CD4-positive, alpha-beta T cell treated with Interleukin-15 for 1 hour (primary cell): ENCODE measurements around the gene KIFC1.
A peak's percentile ranks its signal among the peaks of the same experiment; 100 is the strongest.
"Not testable (repeated sequence)": the region's sequence is repeated elsewhere in the genome, so short reads cannot be mapped to it uniquely, and the experiment has no call there.

Source experiments
- DNase-seq: peaks from one replicate; pipeline ENCODE4 v3.0.0-alpha.2; 2020

KIFC1 gene

GRCh38 chr6:33377171-33377570 is 14.5 kb upstream of the KIFC1 start:
- DNase-seq = no peak

DNA sequence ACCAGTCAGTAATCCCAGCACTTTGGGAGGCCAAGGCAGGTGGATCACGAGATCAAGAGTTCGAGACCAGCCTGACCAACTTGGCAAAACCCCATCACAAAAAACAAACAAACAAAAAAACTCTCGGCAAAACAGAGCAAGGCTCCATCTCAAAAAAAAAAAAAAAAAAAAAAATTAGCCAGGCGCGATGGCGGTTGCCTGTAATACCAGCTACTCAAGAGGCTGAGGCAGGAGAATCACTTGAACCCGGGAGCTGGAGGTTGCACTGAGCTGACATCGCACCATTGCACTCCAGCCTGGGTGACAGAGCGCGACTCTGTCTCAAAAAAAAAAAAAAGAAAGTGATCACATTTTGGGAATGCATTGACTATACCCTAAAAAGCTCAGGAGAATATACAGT is 12.4 kb upstream of the KIFC1 start:
- DNase-seq = not testable (repeated sequence)

DNA sequence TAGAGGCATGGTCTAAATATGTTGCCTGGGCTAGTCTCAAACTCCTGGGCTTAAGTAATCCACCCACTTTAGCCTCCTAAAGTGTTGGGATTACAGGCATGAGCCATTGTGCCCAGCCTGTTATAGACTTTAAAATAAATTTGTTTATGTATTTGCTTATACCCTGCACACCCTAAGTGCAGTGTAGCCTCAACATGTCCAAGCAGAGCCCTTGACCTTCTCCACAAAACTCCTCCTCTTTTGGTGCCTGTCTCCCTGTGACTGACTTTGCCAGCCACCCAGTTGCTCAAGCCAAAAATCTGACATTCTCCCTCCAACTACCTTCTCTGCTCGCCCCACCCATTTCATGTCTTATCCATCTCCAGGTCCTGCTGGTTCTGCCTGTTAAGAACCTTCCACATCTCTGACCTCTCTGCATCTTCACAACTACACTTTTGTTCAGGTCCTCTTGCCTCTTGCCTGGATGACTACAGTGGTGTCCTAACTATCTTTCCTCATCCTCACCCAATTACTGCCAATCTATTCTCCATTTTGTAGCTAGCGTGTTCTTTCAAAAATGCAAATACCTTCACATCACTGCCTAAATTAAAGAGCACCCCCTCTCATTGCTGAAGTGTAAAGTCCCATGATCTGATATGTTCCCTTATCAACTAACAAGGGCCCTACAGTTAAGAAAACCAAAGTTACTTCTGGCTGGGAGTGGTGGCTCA is 11.2 kb upstream of the KIFC1 start:
- no peak for DNase-seq

DNA sequence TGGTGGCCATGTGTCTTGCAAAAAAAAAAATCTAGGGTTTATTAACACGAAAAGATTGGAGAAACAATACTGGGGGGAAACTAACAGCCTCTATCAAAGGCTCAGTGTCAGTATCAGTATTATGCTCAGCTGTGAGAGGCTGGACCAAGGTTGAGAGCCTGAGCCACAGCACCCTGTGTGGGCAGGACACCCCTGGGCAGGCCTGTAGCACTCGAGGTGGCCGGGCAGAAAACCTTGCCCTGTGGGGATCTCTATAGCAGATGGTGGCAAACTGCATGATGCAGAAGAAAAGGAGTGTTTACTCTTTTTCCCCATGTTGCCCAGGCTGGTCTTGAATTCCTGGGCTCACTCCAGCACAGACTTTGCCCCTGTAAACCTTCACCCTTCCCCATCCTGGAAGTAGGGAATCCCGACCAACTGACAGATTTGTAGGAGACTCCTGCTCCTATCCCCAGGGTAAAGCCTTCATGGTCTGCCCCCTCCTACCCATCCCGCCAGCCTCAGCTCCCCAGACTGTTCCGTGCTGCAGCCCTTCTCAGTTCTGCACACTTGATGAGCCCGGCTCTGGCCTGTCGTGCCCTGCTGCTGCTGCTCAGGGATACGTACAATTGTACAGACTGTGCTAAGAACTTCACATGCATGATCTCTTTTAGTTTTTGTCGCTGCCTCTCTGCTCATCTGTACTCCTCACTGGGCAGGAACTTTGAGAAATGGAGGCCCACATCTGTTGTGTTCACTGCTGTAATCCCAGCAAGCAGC is 8.0 kb upstream of the KIFC1 start:
- DNase-seq = no peak

- DNase-seq = no peak
Measured at GRCh38 chr6:33384581-33385020, 7.0 kb upstream of the KIFC1 start.

GRCh38 chr6:33390173-33390572 is 1.4 kb upstream of the KIFC1 start:
- DNase-seq = no peak

DNA sequence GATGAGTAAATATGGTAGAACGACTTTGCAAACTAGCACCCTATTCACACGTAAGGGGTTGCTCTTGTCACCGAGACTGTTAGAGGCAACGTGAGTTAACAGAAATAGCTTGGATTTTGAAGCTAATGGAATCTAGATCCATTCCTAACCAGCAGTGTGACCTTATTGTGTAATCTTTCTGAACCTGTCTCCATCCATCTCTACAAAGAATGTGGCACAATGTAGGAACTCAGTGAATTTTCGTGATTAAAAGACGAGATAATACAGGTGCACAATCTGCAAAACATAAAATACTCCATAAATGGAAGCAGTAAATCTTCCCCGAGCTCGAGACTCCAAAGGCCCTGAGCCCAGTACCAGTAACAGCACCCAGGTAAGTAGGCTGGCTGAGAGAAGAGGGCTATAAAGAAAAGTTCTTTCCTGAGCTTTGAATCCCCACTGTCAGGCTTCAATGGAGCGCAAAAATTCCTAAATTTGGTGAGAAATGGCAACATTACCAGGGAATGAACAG is 801 bp upstream of the KIFC1 start:
- no peak for DNase-seq

DNA sequence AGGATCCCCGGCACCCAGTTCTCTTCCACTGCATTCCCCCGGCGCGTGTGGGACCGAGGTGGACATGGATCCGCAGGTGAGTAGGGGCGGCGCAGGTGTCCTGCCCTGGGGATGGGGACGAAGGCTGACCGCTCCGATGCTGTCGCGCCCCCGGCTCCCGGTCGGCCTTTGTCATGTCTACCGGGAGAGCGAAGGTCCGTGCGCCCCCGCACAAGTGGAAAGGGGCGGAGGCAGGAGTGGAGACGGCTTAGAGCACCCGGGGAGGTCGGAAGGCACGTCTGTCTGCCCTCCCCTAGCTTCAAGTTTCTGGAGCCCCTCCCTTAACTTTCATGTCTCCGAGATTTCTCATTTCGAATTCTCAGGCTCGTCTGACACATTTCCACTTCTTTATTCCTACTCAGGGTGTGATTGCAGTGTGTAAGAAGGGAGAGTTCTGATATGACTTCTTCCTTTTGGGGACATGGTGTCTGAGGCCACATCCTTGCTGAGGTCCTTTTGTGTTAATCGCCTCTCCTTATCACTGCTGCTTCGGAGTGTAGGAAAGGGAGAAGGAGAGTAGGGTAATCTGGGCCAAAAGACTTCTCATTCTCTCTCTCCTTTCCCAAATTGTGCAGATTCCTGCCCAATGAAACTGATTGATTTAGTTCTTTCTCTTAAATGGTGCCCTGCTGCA is 435 bp downstream of the KIFC1 start:
- no peak for DNase-seq

DNA sequence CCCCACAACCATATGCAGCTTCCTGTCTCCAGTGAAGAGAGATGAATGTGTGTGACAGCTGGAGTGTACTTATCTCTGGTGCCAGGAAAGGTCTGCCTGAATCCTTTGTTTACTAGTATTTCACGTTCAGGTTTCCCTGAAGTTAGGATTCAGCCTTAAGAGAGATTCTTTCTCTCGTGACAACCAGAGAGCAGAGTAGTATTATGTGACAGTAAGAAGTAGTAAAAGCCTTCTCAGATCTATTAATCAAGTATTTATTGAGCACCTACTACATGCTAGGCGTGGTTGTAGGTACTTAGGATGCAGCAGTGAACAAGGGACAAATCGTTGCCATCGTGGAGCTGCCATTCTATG is 949 bp downstream of the KIFC1 start:
- no peak for DNase-seq

DNA sequence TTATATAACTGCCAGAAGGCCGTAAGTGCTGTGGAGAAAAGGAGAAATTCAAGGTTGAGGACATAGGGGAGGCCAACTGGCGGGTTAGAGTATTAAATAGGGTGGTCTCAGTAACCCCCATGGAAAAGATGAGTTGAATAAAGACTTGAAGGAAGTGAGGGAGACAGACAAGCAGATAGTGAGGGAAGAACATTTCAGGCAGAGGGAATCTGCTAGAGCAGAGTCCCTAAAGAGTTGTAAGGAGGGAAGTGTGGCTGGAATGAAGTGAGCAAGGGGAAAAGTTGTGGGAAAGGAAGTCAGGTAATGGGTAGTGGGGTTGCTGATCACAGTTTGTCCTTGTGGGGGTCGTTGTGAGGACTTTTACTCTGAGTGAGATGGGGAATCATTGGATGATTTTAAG is 1.4 kb downstream of the KIFC1 start:
- no peak for DNase-seq

DNA sequence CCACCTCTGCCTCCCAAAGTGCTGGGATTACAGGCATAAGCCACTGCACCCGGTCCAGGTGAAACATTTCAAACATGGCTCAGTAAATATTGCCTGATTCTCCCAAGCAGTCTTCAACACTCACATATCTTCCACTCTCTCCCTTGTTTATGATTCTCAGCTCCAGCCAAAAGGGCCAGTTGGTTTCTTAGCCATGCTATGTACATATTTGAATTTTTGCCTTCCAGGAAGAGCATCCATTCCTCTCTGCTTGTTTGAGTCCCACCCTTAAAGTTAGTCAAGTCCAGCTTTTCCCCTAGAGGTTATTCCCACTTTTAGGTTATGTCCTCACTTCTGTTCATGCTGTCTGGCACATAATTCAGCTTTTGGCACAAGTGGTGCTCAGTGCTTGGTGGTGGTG is 5.9 kb downstream of the KIFC1 start:
- no peak for DNase-seq

DNA sequence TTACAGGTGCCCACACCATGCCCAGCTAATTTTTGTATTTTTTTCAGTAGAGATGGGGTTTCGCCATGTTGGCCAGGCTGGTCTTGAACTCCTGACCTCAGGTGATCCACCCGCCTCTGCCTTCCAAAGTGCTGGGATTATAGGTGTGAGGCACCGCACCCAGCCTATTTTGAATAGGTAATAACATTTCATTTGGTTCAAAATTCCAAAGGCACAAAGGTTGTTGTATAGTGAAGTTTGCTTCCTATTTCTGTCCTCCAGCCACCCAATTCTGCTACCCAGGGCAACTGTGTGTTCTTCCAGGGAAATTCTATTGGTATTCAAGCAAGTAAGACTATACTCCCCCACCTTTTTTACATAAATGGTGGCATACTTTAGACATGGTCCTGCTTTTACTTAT is 7.0 kb downstream of the KIFC1 start:
- DNase-seq = not testable (repeated sequence)

GRCh38 chr6:33399881-33400280 is 8.3 kb downstream of the KIFC1 start:
- DNase-seq = not testable (repeated sequence)

- no peak for DNase-seq
Measured at GRCh38 chr6:33404884-33405283, 13.3 kb downstream of the KIFC1 start.

DNA sequence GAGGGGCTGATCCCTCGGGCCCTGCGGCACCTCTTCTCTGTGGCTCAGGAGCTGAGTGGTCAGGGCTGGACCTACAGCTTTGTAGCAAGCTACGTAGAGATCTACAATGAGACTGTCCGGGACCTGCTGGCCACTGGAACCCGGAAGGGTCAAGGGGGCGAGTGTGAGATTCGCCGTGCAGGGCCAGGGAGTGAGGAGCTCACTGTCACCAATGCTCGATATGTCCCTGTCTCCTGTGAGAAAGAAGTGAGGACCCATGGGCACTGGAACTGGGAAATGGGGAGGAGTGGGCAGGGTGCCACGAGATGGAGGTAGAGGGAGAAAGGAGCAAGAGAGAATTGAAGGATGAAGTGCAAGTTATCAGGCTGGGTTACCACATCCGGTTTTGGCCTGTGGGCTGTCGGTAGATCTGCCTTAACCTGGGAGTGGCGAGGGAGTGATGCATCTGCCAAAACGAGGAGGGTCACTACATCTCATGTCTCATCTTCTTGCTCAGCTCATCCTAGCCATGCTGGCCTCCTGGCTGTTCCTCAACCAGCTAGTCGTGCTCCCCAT is 13.8 kb downstream of the KIFC1 start:
- no peak for DNase-seq

GRCh38 chr6:33406126-33406525 is 14.5 kb downstream of the KIFC1 start:
- no peak for DNase-seq

DNA sequence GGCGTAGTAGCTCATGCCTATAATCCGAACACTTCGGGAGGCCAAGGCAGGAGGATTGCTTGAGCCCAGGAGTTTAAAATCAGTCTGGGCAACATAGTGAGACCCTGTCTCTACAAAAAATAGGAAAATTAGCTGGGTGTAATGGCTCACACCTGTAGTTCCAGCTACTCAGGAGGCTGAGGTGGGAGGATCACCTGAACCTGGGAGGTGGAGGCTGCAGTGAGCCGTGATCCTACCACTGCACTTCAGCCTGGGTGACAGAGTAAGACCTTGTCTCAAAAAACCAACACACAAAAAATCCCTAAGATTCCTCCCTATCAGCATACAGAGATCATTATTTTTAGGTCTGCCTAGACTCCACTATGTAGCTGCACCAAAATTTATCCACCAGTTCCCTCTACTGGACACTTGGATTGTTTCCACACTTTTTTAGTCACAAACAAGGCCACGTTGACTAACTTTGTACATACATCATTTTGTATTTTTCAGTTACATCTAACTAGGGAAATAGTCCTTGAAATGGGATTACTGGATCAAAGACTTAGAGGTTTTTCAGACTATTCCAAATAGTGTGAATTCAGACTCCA is 15.6 kb downstream of the KIFC1 start:
- DNase-seq = no peak

DNA sequence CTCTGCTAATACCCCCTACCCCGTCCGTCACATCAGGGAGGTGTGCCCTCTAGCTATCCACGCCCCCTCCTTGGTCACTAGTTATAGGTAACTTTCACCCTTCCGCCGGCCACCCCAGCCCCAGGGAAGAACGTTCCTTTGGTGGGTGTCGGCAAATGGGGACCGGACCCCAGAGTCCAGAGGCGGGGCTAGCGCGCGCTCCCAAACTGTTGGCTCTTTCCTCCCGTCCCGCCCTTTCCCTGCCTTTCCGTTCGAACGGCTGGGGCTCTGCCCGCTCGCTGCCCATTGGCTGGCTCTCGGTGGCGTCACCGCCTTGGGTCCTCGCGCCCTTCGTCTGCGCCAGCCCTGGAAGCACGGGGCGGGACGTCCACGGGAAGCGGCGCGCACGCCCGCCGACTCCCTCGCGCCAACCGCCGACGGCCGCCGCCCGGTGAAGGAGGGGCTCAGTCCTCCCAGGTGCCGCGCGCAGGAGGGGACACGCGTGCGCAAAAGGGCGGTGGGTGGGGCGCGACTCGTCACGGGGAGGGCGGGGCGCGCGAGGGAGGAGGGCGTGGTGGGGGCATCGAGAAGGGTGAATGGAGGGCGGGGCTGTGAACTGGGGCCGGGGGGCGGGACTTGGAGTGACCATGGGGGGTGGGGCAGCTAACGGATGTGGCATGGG is 18.6 kb downstream of the KIFC1 start:
- DNase-seq = peak; percentile 99

DNA sequence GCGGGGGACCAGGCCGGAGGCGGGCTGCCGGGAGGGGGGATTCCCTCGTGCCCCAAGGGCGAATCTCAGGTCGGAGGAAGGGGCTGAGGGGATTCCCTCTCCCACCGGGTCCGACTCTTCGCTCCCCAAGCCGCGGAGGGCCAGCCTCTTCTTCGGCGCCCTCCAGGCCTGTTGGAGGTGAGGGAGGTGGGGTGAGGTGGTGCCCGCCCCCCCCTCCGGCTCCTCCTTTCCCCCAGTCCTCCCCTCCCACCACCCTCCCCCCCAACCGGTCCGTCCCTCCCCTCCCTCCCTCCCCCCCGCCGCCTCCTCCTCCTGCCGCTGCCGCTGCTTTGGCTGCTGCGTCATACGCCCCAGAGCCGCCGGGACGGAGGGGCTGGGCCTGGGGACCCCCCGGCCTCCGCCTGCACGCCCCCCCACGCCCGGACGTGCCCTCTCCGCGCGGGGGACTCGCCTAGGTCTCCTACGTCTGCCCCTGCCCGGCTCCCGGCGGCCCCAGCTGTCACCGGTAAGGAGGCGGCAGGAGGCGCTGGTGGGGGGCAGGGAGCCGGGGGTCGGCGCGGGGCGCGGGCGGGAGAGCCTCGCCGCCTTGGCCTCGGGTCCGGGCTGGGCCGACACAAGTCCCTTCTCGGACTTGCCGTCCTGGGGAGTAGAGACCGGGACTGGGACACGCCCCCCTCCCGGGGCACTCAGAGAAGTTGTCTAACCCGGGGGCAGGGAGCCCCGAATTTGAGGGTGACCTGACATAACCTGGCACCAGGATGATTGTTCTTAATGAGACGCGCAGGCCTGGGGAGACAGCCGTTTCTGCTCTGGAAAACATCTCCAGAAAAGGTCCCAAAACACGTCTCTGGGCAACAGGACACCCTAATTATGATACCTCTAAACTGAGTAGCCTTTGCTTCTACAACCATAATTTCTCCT is 19.3 kb downstream of the KIFC1 start, which contains the start of gene PHF1:
Gene PHF1, plus strand, starts transcription at position 304 of the 921 bp plus-strand sequence. CDS start 1,250 bp downstream, outside the sequence.
- DNase-seq = no peak

DNA sequence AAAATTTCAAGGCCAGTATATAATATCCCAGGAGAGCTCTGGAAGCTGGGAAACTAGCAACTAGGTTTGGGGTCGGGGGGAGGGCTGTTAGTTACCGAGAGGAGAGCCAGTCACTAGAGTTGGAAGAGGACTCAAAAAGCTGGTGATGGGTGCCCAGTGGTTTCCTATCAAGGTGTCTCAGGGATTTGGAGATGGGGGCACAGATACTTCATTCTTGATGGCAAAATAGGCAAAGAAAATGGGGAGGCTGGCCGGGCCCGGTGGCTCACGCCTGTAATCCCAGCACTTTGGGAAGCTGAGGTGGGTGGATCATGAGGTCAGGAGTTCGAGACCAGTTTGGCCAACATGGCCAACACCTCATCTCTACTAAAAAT is 20.0 kb downstream of the KIFC1 start:
- DNase-seq = no peak
